22Rv1 (cell line): ENCODE measurements around the gene AGRN.

Experiments
- ZFX ChIP-seq: fragments of 450-650 bp; IDR thresholded peaks from 2 replicates; pipeline ENCODE4 v1.6.1; 2017; ENCODE audit warnings: antibody characterized with exemption, borderline replicate concordance
- TF ChIP-seq, protein P1 (sequence below): fragments of 450-650 bp; IDR thresholded peaks from 2 replicates; pipeline ENCODE4 v1.5.1; 2017; ENCODE audit warnings: mild to moderate bottlenecking

DNA sequence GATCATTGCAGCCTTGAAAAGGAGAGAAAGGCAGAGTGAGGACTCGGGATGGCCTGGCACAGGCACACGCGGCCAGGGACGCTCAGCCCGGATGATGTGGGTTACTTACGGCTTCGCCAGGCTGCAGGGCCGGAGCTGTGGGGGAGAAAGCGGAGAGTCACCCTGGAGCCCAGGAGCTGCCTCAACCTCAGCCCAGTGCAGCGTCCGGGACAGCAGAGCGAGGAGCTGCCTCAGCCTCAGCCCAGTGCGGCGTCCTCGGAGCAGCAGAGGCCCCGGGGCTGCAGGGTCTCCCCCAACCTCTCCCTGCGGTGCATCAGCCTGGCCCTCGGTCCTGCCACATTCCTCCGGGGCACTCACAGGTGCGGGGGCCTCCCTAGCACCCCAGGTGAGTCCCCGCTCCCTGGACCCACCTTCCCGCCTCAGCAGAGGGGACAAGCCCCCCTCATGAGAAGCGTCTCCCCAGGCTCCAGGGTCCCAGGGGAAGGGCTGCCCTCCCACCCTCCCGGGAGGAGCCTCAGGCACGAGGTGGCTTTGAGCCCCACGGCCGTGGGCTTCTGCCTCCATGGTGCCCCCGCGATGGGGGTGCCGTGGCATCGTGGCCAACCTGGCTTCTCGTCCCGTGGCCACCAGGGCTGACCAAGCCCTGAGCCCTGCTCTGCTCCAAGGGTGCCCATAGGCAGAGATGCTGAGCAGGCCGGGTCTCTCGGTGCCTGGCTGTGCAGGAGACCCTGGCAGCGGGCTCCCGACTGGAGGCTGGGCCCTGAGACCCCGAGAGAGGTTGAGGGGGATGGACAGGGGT, 64.7 kb downstream of the AGRN start:
- TF ChIP-seq, protein P1, sequence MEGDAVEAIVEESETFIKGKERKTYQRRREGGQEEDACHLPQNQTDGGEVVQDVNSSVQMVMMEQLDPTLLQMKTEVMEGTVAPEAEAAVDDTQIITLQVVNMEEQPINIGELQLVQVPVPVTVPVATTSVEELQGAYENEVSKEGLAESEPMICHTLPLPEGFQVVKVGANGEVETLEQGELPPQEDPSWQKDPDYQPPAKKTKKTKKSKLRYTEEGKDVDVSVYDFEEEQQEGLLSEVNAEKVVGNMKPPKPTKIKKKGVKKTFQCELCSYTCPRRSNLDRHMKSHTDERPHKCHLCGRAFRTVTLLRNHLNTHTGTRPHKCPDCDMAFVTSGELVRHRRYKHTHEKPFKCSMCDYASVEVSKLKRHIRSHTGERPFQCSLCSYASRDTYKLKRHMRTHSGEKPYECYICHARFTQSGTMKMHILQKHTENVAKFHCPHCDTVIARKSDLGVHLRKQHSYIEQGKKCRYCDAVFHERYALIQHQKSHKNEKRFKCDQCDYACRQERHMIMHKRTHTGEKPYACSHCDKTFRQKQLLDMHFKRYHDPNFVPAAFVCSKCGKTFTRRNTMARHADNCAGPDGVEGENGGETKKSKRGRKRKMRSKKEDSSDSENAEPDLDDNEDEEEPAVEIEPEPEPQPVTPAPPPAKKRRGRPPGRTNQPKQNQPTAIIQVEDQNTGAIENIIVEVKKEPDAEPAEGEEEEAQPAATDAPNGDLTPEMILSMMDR, result no peak
- no peak for TF ChIP-seq ZFX
